Measurements from ENCODE around the gene THSD7A. TPM values are rescaled to one million over a fixed set of nuclear protein-coding genes. Genes with fewer than 3 reads are reported as not detected.

THSD7A gene
- total RNA-seq, 1 donor from 2014 or later: 0.35 TPM

DNA sequence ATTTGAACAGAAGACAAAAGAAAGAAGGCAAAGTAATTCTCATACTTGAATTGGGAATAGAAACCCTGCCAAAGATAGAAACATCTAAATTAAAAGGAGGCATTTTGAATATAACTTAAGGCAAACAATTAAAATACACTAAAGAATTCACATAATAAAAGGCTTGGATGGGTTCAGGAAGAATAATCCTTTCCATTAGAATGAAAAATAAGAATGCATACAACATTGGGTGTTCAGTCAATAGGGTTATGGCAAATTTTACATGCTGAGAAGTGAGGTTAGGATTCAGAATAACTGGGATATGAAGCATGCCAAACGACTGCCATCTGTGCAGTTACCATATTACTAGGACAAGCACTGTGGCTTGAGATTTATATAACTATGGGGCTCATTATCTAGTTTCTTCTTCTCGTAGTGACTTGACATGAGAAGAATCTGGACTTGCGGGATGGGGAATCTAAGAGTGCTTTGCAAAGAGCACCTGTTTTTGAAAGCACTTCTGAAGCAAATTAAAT, 326.5 kb downstream of the THSD7A start:
- TF ChIP-seq, protein P1, sequence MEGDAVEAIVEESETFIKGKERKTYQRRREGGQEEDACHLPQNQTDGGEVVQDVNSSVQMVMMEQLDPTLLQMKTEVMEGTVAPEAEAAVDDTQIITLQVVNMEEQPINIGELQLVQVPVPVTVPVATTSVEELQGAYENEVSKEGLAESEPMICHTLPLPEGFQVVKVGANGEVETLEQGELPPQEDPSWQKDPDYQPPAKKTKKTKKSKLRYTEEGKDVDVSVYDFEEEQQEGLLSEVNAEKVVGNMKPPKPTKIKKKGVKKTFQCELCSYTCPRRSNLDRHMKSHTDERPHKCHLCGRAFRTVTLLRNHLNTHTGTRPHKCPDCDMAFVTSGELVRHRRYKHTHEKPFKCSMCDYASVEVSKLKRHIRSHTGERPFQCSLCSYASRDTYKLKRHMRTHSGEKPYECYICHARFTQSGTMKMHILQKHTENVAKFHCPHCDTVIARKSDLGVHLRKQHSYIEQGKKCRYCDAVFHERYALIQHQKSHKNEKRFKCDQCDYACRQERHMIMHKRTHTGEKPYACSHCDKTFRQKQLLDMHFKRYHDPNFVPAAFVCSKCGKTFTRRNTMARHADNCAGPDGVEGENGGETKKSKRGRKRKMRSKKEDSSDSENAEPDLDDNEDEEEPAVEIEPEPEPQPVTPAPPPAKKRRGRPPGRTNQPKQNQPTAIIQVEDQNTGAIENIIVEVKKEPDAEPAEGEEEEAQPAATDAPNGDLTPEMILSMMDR (IDR thresholded peaks at IDR 0.05): no peak
- DNase-seq (ENCODE audit: low spot score): no peak
- H3K9me3 Mint-ChIP-seq (ENCODE audit: low read depth): peaks cover 29% of the 10 kb centered on the region
- H3K4me1 Mint-ChIP-seq (ENCODE audit: low read depth): no peaks in the 10 kb centered on the region
- no peak overlapping the region for H3K27ac Mint-ChIP-seq (ENCODE audit: unreplicated experiment)
- H3K4me3 Mint-ChIP-seq (ENCODE audit: unreplicated experiment): no peak overlapping the region
- H3K36me3 Mint-ChIP-seq (ENCODE audit: low read depth): peaks cover 8% of the 10 kb centered on the region
- H3K27me3 Mint-ChIP-seq (ENCODE audit: low read depth): no peaks in the 10 kb centered on the region

DNA sequence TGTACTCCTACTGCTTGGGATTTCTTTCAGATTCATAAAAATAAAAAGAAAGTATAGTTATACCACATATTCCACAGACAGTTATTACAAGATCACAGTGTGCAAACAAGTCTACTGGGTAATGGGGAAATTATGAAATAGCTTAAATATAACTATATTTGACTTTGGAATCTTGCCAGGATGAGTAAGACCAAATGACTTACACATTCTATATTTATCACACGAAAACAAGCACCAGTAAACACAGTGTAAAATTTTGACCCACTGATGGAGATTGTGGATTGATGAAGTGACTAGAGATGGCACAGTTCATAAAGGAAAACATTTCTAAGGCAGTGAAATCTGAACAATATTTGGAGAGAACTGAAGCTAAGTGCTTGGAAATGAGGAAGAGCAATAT, 339.7 kb downstream of the THSD7A start:
- no peak for DNase-seq (ENCODE audit: low spot score)
- Mint-ChIP-seq H3K9me3 (ENCODE audit: low read depth) (no peaks in the 10 kb centered on the region), H3K36me3 (ENCODE audit: low read depth) (no peaks in the 10 kb centered on the region), H3K27ac (ENCODE audit: unreplicated experiment) (no peak overlapping the region), H3K27me3 (ENCODE audit: low read depth) (no peaks in the 10 kb centered on the region), H3K4me3 (ENCODE audit: unreplicated experiment) (no peak overlapping the region), H3K4me1 (ENCODE audit: low read depth) (peaks cover 6% of the 10 kb centered on the region)
- TF ChIP-seq, protein P1 (IDR thresholded peaks at IDR 0.05): no peak

DNA sequence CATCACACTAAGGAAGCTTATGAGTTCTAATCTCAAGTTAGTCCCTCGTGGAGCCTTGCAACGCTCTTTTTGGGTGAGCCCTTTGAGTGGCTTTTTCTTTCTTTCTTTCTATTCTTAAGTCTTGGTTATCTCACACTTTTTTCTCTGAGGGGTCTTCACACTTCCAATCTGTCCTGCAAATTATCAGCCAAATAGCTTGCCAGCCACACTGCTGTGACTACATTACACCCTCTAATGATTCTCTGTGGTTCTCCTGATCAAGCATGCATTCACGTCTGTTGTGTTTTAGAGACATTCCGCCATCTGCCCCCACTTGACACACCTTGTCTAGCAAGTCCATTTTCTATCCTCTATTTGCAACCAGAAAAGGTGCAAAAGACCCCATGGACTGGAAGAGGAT, 340.2 kb downstream of the THSD7A start:
- TF ChIP-seq, protein P1 (IDR thresholded peaks at IDR 0.05): no peak
- no peak for DNase-seq (ENCODE audit: low spot score)
- Mint-ChIP-seq H3K4me1 (ENCODE audit: low read depth) (peaks cover 6% of the 10 kb centered on the region), H3K4me3 (ENCODE audit: unreplicated experiment) (no peak overlapping the region), H3K27me3 (ENCODE audit: low read depth) (no peaks in the 10 kb centered on the region), H3K9me3 (ENCODE audit: low read depth) (no peaks in the 10 kb centered on the region), H3K27ac (ENCODE audit: unreplicated experiment) (no peak overlapping the region), H3K36me3 (ENCODE audit: low read depth) (no peaks in the 10 kb centered on the region)

DNA sequence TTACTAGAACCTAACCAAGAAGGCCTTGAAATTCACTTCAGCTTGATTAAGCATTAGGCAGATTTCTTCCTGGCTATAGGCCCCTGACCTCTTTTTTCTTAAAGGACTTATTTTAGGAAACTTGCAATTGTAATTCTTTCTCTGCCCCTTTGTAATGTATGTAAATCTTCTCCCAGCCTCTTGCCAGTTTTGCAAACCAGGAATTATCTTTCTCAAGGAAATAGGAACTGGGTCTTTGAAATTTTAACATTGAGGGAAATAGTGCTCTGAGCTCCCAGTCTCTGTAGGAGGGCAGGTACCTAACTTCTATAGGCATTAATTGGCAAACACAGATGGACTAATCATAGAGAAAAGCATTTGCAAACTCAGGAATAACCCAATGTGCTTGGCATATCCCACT, 342.7 kb downstream of the THSD7A start:
- no peak overlapping the region for H3K27ac Mint-ChIP-seq (ENCODE audit: unreplicated experiment)
- H3K4me1 Mint-ChIP-seq (ENCODE audit: low read depth): peaks cover 6% of the 10 kb centered on the region
- no peaks in the 10 kb centered on the region for H3K27me3 Mint-ChIP-seq (ENCODE audit: low read depth)
- TF ChIP-seq, protein P1 (IDR thresholded peaks at IDR 0.05): no peak
- DNase-seq (ENCODE audit: low spot score): no peak
- H3K4me3 Mint-ChIP-seq (ENCODE audit: unreplicated experiment): no peak overlapping the region
- no peaks in the 10 kb centered on the region for H3K9me3 Mint-ChIP-seq (ENCODE audit: low read depth)
- no peaks in the 10 kb centered on the region for H3K36me3 Mint-ChIP-seq (ENCODE audit: low read depth)

DNA sequence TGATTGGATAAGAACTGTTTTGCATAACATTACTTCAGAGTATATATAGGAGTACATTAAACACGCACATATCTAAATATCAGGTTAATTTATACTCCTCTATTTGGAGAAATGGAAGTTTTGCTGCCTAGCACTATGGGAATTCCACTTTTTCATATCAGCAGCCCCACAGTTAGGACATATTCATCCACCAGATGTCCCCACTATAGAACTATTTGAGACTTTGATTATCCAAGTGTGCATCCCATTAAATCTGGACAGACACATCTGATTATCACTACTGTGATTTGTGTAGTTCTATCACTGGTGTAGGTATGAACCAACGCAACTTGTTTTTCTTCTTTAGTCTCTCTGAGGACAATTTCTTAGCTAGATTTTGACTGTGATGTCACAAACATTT, 345.7 kb downstream of the THSD7A start:
- no peaks in the 10 kb centered on the region for H3K36me3 Mint-ChIP-seq (ENCODE audit: low read depth)
- no peaks in the 10 kb centered on the region for H3K27me3 Mint-ChIP-seq (ENCODE audit: low read depth)
- H3K4me1 Mint-ChIP-seq (ENCODE audit: low read depth): no peaks in the 10 kb centered on the region
- DNase-seq (ENCODE audit: low spot score): no peak
- H3K4me3 Mint-ChIP-seq (ENCODE audit: unreplicated experiment): no peak overlapping the region
- TF ChIP-seq, protein P1 (IDR thresholded peaks at IDR 0.05): peak; percentile 24
- no peaks in the 10 kb centered on the region for H3K9me3 Mint-ChIP-seq (ENCODE audit: low read depth)
- H3K27ac Mint-ChIP-seq (ENCODE audit: unreplicated experiment): no peak overlapping the region

All from chondrocyte (in vitro differentiated cells).